GM18909 (cell line): ENCODE measurements around the gene C15orf61.
A peak's percentile ranks its signal among the peaks of the same experiment; 100 is the strongest.

Experiments used
- ATAC-seq: cut with Tn5 transposase; IDR thresholded peaks from one replicate; pipeline ENCODE4 v1.9.1; 2021; ENCODE audit warnings: mild to moderate bottlenecking; ENCODE audit not compliant: unreplicated experiment, poor library complexity

The C15orf61 gene

DNA sequence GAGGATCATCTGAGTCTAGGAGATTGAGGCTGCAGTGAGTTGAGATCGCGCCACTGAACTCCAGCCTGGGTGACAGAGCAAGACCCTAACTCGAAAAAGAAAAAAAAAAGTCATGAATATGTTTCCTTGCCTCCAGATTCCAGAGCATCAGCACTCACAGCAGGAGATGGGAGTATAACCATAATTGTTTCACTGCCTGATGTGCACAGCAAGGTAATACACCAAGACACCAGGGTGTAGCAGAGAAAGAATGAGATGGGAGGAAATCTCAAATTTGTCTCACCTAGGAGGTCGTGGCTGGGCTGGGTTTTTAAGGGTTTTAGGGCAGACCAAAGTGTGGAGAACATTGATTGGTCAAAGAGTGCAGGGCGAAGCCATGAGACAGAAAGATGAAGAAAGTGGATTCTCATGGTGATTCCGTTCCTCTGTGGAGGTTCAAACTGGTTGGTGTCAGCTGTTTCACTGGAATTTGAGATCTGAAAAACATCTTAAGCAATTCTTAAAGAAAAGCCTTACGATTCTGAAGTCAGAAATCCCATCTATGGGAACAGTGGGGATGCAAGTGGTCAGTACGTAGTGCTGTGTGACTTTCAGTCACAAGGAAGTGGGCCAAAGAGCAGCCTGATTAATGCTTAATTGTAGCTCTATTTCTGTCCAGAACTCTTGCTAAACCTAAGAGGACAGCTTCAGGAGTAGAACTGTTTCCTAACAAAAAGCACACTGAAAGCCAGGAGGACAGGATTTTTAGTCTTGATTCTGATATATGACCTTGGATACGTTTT, 7.8 kb upstream of the C15orf61 start:
- no peak for ATAC-seq

DNA sequence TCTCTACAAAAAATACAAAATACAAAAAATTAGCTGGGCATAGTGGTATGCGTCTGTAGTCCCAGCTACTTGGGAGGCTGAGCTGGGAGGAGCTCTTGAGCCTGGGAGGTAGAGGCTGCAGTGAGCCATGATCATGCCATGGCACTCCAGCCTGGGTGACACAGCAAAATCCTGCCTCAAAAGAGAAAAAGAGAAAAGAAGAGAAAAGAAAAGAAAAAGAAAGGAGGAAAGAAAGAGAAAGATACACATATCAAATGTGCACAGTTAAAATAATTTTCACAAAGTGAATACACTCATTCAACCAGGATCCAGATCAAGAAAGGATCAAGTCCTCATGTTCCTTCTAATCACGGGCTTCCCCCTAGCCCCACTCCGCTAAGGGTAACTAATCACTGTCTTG, 5.8 kb upstream of the C15orf61 start:
- ATAC-seq = no peak

- ATAC-seq = no peak
These were observed 5.4 kb upstream of the C15orf61 start for GRCh38 chr15:67515557-67515956.

DNA sequence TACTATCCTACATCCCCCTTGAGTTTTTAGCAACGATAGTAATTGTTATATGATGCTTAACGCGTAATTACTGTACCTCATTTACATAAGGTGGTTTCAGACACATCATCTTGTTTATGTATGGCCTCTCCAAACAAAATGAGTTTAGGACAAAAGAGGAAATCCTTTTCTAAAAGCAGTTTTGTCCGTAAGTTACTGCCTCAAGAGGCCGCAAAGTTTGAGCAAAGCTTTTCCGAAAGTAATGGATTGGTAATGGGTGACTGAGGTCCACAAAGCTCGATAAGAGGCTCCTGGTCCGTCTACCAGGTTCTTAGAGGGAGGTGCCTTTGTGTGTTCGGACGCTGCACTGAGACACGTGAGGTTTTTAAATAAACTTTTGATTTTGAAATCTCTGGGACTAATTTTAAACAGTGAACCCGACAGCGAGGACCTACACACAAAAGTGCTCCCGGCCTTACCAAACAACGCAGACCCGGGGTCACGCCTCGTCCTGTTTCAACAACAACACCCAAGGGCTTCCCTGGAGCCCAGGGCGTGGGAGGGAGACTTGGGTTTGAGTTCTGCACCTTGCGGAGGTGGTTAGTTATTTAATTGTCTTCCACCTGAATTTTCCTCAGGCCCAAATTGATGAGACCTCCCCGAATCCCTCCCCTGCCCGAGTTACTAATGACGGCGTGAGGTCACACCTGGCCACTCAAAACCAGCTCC, 456 bp upstream of the C15orf61 start:
- ATAC-seq = peak; percentile 6

DNA sequence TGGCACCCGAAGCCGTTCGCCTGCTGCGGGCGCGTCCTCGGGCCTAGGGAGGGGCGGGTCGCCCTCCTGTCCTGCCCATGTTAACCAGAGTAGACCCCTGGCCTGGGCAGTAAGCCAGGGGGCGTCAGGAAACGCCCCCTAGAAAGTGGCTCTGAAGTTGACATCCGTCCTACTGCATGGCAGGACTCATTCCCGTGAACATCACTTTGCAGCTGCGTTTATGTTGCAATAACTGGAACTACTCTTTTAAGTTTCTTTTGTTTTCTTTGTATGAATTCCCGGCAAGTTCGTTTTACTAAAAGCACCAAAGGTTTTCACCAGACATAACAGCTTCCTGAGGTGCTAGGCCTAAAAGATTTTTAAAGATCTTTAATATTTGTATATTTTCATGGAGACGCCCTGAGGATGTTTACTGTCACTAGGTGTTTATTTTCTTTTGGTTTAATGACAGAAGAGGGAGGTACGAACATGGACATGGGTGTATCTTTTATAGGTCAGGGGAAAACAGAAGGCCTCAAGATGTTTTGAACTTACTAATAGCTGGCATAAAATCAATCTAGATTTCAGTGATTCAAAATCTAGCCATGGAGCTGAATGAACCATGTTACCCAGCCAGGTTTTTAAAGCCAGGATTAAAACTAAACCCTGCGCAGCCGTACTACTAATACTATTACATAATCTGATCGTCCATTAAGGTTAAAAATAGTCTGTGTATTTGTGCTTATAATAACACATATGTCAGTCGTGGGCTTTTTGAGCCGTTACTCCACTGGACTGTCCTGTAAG, 1.0 kb downstream of the C15orf61 start:
- no peak for ATAC-seq

- no peak for ATAC-seq
These were observed 2.4 kb downstream of the C15orf61 start for GRCh38 chr15:67523330-67523729.

DNA sequence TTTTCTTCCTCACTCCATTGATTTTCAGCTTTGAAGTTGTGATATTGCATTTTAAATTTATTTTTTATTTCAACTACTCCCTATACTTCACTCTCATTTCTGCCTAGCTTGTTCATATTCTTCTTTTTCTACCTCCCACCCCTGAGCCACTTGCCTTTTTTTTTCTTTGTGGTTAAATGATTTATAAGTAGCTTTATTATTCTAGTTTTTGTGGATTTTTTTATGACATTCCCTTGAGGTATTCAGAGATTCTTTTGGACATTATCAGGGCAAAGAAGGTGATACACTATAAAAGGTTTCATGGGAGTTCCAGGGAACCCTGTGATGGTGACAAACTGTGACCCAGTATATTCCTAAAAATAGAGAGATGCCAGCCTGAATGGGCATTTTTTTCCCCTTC, 3.3 kb downstream of the C15orf61 start:
- no peak for ATAC-seq

DNA sequence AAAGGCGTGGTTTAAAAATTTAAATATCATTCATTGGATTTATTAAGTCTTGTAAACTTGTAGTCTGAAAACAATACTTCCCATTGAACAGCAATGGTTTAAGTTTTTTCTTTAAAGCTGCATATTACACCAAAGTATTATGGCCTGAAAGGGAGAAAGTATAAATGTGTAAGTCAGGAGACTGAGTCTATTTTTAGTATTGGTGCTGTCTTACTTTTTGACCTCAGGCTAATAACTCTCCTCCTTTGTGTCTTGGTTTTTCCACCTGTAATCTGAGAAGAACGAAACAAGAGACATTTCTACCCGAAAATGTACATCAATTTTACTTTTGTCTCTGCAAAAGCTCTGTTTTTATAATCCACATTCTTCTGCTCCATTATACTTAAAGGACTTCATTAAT, 7.6 kb downstream of the C15orf61 start:
- ATAC-seq = no peak

- ATAC-seq = no peak
These were observed 10.5 kb downstream of the C15orf61 start for GRCh38 chr15:67531379-67531914.

GRCh38 chr15:67533873-67534272, 12.9 kb downstream of the C15orf61 start:
- ATAC-seq = no peak

DNA sequence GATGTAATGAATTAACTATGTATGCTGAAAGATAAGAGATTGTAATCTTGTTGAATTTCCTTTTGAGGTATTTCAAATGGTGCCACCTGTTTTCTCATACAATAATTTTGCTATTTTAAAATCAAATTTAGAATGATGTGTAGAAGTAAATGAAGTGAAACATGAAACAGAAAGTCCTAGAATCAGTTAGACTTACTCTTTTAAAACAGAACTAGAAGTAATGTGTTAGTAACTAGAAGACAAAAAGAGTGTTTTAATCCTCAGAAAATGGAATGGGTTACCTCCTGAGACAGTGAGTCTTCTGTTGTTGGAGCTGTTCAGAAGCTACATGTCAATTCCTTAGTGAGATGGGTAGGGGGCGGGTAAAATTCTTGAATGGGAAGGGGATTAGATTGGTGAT, 13.4 kb downstream of the C15orf61 start:
- ATAC-seq = no peak

DNA sequence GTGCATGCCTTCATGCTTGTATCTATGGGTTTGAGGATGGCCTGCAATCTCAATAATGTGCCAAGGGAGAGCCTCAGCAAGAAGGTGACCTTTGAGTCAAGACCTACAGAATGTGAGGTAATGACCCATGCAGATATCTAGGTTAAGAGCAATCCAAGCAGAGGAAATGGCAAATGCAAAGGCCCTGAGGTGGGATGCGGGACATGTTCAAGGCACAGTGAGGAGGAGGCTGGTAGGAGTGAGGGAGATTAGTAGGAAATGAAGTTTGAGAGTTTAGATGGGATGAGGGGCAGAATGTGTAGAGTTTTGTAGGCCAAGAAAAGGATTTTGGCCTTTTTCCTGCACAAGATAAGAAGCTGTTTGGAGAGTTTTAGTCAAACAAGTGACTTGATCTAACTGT, 16.8 kb downstream of the C15orf61 start:
- ATAC-seq = no peak

- peak; percentile 49 for ATAC-seq
These were observed 21.8 kb downstream of the C15orf61 start, which contains the start of gene MAP2K5 for GRCh38 chr15:67542420-67543347. TSS of gene MAP2K5 (plus strand) at chr15:67542703. CDS start at chr15:67543336, 633 bp downstream.

DNA sequence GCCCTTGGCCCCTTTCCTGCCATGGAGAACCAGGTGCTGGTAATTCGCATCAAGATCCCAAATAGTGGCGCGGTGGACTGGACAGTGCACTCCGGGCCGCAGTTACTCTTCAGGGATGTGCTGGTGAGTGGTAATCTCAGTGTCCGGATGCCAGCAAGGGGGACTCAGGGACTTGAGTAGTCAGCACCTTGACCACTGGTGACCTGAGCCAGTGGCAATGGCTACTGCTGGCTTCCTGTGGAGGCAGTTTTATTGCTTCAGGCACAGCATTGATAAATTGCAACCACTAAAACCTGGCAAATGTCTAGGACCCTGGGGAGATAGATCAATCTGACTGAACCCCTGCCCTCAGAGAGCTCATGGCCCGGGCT, 22.4 kb downstream of the C15orf61 start:
- ATAC-seq = no peak

- no peak for ATAC-seq
These were observed 23.5 kb downstream of the C15orf61 start for GRCh38 chr15:67544475-67544874.

- no peak for ATAC-seq
These were observed 24.9 kb downstream of the C15orf61 start for GRCh38 chr15:67545864-67546263.

DNA sequence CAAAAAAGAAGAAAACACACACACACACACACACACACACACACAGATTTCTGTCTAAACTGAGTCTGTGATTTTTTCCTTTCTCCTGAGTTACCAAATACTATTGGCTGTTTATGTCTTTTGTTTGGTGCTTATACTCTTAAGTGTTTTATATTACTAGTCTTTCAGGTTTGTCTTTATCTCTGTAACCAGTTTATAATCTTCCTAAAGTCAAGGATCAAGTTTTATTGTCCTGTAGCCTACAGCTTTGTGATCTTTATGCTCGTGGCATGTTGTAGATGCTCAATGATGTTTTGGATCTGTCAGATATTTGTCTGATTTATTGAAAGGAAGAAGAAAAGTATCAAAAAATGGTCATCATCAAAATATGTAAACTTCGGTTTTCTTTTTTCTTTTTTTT, 26.1 kb downstream of the C15orf61 start:
- no peak for ATAC-seq

DNA sequence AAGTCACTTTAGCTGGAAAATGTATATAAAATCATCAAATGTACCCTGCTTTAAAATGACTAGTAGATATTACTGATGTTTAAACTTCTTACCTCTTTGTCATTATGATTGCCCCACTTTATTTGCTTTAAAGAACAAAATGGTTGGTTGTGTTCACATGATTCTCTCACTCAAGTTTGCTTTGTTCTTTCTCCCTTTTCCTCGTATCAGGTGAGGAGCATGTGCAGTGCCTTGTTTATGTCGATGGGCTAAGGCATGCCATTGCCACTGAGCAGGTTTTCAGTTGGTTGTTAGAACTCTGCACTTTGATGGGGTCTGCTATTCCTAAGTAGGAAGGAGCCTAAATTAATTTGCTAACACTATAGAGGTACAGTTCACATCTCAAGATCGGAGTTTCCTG, 26.9 kb downstream of the C15orf61 start:
- ATAC-seq = no peak

GRCh38 chr15:67548236-67548852, 27.4 kb downstream of the C15orf61 start:
- ATAC-seq = no peak
